HCEC 1CT (cell line): ENCODE data around the gene C1orf210.

Source experiments
- DNase-seq: peaks from one replicate; pipeline ENCODE4 v3.0.0-alpha.2; 2017

C1orf210 gene

DNA sequence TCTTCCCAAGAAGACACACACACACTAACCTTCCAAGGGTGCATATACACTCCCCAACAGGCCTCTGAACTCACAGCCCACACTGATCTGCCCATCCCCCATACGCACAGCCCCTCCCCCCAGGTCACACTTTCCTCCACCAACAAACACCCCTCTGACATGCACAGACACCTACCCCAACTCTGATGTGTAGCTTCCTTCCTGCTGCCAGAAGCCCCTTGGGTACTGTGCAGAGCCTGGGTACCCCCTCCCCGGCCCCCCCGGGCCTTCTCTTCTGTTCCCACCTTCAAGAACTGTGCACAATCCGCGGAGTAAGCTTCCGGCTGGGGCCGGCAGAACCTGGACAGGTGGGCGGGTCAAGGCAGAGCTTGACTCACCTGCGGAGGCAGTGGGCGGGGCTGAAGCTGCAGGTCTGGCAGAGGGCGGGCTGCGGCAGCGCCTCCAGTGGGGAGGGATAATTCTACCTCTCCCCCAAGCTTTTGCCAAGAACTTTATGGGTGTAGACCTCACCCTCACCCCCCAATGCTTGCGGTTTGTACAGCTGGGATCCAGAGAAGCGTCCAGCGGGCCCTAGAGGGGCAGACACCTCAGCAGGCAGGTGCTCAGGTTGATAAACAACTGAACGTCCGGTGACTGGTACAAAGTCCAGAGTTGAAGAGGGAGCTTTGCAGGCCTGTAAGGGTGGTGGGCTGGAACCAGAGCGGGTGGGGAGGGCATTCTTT lies at the start of gene C1orf210:
Gene C1orf210 (minus strand): TSS at position 313 of the 722 bp plus-strand sequence. CDS start 2,311 bp downstream, outside the sequence.
- DNase-seq = no peak

- no peak for DNase-seq
These were observed 49.2 kb upstream of the C1orf210 start for GRCh38 chr1:43334453-43335205.

DNA sequence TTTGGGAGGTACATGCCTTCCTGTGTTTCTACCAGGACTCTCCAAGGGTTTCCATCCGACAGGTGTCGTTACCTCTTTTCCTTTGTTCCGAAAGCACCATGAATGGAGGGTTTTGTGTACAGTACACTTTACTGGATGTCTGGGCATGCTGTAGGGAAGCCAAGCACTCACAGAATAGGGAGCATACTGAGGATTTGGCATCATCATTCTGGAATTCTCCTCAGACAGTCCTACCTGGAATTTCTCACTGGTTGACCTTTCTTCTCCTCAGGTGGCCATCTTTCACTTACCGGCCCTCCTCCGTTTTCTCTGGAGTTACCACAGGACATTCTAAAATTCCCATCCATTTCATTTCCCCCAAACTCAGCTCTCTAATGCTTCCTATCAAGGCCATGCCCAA lies 46.3 kb upstream of the C1orf210 start:
- no peak for DNase-seq

DNA sequence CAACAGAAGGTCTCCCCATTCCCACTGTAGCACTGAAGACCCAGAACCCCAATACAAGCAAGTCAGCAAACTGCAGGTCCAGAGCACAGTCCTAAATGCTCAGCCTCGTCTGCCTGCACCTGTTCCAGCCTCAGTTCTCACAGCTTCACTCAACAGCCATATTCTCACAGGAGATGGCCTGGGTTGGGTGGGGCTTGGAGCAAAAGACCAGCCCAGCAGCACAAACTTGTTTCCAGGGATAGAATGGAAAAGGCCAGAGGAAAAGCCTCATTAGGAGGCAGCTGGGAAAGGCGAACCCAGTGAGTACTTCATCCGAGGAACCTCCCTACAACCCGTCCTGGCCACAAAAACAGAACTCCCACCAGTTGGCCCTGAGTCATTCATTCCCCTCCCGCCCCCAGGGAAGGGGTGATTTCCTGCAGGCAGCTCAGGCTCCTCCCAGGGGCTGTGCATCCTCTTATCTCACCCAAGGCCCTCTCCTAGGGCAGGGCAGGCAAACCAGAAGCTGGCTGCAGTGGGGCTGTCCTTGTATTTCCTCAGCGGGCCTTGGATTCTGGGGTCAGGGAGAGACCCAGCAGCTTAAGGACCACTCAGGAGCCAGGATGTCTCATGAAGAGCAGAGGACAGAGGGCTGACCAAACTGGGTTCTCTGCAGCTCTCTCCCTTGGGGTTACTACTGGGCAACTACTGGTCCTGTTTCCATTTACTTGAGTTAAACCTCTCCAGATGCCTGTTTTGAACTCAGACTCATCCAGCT lies 44.8 kb upstream of the C1orf210 start:
- peak; percentile 48 for DNase-seq

DNA sequence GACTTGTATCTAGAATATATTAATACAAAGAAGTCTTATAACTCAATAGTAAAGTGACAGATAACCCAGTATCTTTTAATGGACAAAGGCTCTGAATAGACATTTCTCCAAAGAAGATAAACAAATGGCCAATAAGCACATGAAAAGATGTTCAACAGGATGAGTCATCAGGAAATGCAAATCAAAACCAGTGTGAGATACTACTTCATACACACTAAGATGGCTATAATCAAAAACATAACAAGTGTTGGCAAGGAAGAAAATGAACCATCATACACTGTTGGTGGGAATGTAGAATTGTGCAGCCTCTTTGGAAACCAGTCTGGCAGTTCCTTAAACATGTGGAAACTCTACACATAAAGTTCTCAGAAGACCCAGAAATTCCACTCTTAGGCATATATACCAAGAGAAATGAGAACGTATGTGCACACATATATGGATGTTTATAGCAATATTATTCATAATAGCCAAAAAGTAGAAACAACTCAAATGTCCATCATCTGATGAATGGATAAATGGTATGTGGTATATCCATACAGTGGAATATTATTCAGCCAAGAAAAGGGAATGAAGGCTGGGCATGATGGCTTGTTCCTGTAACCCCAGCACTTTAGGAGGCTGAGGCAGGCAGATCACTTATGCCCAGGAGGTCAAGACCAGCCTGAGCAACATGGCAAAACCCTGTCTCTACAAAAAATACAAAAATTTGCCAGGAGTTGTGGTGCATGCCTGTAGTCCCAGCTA lies 42.3 kb upstream of the C1orf210 start:
- DNase-seq = peak; percentile 36

GRCh38 chr1:43325381-43325780 lies 40.0 kb upstream of the C1orf210 start:
- DNase-seq = no peak

DNA sequence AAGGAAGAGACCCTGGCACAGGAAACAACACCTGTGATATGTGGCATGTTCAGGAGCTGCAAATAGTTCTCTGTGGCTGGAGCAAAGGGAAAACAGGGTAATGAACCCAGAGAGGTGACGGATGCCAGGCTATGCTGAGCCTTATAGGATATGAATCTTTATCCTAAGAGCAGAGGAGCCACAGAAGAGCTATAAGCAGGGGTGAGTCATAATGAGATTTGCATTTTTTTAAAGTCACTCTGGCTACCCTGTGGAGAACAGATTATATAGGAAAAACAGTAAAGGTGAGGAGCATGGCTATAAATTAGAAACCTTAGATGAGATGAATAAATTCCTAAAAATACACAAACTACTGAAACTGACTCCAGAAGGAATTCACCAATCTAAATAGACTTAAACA lies 39.4 kb upstream of the C1orf210 start:
- DNase-seq = no peak

- no peak for DNase-seq
These were observed 37.1 kb upstream of the C1orf210 start for GRCh38 chr1:43322506-43322905.

DNA sequence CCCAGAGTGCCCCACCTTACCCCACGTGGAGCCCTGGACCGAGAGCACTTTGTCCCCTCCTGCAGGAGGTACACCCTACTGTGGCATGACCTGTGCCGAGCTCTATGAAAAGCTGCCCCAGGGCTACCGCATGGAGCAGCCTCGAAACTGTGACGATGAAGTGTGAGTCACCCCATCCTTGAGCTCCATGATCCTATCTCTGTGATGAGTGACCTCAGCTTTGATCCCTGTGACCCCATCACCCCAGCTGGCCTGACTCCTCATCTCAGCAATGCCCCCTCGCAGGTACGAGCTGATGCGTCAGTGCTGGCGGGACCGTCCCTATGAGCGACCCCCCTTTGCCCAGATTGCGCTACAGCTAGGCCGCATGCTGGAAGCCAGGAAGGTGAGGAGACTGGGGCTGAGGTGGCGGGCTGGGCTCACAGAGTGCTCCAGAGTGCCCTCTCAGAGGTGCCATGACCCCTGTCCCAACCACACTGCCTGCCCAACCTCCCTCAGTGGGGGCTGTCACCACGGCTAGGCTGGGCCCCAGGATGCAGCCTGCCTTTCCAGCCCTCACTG lies 36.0 kb upstream of the C1orf210 start:
- no peak for DNase-seq

DNA sequence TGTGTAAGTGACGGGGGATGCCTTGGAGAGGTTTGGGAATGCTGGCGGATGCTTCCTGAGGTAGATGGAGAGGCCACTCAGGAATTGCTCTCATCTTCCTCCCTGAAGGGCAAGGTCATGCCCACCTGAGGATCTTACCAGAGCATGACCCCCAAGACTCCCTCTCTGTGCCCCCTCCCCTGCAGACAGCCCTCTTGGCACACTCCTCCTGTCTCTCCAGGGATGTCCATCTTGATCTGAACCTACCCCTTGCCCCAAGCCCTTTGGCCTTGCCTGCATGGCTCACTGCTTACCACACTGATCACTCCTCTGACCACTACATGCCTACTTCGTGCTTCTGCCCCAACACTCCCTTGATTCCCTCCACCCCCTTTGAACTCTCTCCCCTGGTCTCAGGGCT lies 34.4 kb upstream of the C1orf210 start:
- no peak for DNase-seq

GRCh38 chr1:43319288-43319687 lies 33.9 kb upstream of the C1orf210 start:
- DNase-seq = no peak

GRCh38 chr1:43318831-43319230 lies 33.5 kb upstream of the C1orf210 start:
- no peak for DNase-seq

GRCh38 chr1:43317817-43318471 lies 32.6 kb upstream of the C1orf210 start:
- DNase-seq = no peak

DNA sequence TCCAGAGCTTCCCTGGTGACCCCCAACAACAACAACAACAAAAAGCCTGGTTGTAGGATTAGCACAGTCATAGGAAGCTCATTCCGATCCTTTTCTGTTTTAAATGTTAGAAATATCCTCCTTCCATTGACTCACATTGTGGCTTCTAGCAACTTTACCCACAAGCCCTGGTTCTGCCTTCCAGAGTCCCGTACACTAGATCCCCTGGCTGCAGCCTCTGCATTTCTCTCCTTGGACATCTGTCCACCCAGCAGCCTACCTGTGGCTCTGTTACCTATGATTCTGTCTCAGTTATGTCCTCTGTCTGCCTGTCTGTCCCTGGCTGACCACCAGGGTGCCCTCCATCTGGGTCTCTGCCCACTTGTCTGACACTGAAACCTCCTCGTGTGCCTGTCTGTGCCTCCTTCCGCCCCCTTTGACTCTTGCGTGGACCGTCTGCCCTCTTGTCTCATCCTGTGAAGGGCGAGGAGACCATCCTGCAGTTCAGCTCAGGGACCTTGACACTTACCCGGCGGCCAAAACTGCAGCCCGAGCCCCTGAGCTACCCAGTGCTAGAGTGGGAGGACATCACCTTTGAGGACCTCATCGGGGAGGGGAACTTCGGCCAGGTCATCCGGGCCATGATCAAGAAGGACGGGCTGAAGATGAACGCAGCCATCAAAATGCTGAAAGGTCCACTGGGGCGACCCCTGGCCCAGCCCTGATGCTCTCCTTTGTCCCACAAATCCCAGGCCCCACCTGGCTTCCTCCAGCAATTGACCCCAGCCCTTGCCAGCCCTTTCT lies 31.5 kb upstream of the C1orf210 start:
- no peak for DNase-seq

DNA sequence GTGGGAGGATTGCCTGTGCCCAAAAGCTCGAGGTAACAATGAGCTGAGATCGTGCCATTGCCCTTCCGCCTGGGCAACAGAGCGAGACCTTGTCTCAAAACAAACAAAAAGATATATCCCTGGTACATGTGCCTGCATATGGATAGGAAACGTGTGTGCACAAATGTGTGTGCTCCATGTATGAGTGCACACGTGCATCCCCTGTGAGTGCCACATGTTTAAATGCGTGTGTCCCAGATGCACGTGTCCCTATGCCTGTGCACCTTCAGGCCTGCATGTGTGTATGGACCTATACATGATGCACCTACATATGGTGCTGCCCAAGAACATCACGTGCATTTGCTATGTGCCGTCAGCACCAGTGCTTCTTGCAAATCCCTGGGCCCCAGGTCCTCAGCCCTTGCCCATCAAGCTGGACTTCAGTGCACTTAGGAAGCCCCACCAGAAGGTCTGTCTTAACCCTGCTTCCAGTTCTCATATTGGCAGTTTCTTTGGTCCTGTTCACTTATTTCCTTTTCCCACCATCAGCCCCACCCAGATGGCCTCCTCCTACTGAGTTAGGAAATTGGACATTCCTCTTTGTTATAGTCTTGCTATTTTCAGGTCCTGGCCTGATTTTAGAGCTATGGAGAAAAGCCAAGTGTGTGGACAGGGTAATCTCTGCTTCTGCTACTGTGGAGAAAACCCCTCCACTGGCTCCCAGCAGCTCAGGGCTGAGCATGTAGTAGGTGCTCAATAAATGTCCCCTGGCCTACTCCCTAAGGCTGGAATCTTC lies 30.8 kb upstream of the C1orf210 start:
- no peak for DNase-seq

DNA sequence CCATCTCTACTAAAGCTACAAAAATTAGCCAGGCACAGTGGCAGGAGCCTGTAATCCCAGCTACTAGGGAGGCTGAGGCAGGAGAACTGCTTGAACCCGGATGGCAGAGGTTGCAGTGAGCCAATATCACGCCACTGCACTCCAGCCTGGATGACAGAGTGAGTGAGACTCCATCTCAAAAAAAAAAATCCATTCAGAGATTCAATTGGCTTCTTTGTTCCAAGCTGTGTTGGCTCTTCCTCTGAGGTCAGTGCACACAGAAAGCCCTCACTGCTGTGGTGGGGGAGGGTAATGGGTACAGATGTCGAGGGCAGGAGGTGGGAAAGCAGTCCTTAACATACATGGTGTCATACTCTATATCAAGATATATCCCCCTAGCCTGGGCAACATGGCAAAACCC lies 30.1 kb upstream of the C1orf210 start:
- DNase-seq = no peak

GRCh38 chr1:43314233-43314632 lies 28.9 kb upstream of the C1orf210 start:
- no peak for DNase-seq

- DNase-seq = no peak
These were observed 28.4 kb upstream of the C1orf210 start for GRCh38 chr1:43313771-43314170.

- no peak for DNase-seq
These were observed 27.5 kb upstream of the C1orf210 start for GRCh38 chr1:43312663-43313515.
